ENCODE measurements around the gene LRRC2.

Gene LRRC2

DNA sequence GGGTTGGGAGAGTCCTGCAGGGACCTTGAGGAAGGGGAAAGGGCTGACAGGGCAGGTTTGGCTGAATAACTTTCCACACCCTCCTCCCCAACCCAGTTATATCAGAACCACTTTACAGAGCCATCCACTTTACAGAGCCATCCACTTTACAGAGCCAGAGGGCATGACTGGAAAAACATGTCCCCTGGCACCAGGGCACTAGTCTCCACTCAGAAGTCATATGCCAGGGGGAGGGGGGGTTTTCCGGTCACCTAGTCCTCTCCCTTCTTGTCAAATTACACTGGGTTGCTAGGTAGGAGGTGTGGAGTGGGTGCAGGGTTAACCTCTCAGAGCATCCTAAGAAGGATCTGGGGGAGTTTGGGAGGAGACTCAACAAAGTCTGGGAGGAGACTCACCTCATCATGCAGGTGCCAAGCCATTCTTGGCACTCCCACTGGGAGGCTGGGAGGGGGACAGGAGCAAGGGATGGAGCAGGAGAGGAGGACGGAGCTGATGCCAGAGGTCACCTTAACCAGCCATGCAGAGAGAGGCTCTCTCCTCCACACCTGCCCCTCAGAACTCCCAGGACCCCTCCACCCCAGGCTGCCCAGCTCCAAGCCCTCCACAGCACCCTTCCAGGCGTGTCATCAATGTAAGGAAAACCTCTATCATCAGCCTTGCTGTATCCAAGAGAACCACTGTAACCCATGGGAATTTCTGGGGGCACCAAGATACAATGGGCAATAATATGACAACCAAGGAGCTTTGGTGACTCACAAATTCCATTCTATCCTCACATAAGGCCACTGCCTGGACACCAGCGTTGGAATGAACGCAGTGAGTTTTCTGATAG is 1.7 kb downstream of the LRRC2 start:
- H4K20me1 ChIP-seq: no peaks in the 10 kb centered on the region
- no peak overlapping the region for H3K4me3 ChIP-seq
- no peak overlapping the region for H3K9ac ChIP-seq
- peaks cover 0 to 15% (median 5%) of the 10 kb centered on the region in 11 experiments; a peak in 8 of 22 replicates for H3K9me3 ChIP-seq (replicated peaks in 1 of 11)
- H3K4me2 ChIP-seq: peak overlapping the region in 9 of 11 experiments; percentile 22 to 98 (median 95); a peak in 11 of 22 replicates
- peaks cover 9 to 31% (median 22%) of the 10 kb centered on the region in 10 experiments for H3K4me1 ChIP-seq
- H3K27me3 ChIP-seq: peaks cover 0 to 9% (median 0%) of the 10 kb centered on the region in 11 experiments; a peak in 2 of 22 replicates
- H3K36me3 ChIP-seq: no peaks in the 10 kb centered on the region
- no peak for TF ChIP-seq Cebpa-rat (IDR thresholded peaks at IDR 0.05)
- H3K27ac ChIP-seq: no peak overlapping the region

DNA sequence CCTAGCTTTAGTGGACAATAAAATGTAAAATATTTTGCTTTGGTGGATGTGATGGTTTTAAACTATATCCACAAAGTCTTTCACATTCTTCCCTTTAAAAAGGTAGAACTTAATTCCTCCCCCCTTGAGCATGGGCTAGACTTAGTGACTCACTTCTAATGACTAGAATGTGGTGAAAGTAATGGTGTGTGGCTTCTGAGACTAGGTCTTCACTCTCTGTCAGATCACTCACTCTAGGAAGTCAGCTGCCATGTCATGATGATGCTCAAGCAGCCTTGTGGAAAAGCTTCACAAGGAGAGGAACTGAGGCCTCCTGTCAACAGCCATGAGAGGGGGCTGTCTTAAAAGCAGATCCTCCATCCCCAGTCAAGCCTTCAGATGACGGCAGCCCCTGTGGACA is 4.2 kb downstream of the LRRC2 start:
- H3K27ac ChIP-seq: no peak overlapping the region
- H3K4me2 ChIP-seq: no peak overlapping the region
- H4K20me1 ChIP-seq: no peaks in the 10 kb centered on the region
- H3K36me3 ChIP-seq: no peaks in the 10 kb centered on the region
- peaks cover 0 to 9% (median 0%) of the 10 kb centered on the region in 11 experiments; a peak in 2 of 22 replicates for H3K27me3 ChIP-seq
- H3K9ac ChIP-seq: no peak overlapping the region
- peaks cover 0 to 12% (median 5%) of the 10 kb centered on the region in 11 experiments; a peak in 6 of 22 replicates for H3K9me3 ChIP-seq (replicated peaks in 1 of 11)
- no peak for TF ChIP-seq Cebpa-rat (IDR thresholded peaks at IDR 0.05)
- peaks cover 17 to 49% (median 39%) of the 10 kb centered on the region in 10 experiments for H3K4me1 ChIP-seq
- H3K4me3 ChIP-seq: no peak overlapping the region

DNA sequence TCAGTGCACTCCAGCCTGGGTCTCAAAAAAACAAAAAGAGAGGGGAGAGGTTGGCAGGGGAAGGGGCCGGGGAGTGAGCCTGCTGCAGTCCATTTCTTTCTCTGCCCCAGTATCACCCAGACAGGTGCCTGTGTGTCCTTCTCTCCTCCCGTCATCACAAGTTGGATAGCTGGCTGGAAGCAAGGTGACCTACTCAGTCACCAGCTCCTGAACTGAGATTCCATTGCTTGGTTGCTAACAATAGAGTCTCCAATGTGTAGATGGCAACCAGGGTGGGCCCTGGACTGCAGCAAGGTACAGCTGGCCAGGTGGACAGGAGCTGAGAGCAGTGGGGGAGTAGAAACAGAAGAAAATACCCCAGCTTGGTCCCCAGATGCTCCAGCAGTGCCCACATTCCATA is 4.6 kb downstream of the LRRC2 start:
- Histone ChIP-seq H3K4me1 (peaks cover 15 to 47% (median 37%) of the 10 kb centered on the region in 10 experiments), H3K4me2 (no peak overlapping the region), H3K9ac (no peak overlapping the region), H3K27ac (no peak overlapping the region), H3K36me3 (no peaks in the 10 kb centered on the region), H3K4me3 (no peak overlapping the region), H4K20me1 (no peaks in the 10 kb centered on the region), H3K9me3 (replicated peaks in 1 of 11) (peaks cover 0 to 13% (median 5%) of the 10 kb centered on the region in 11 experiments; a peak in 8 of 22 replicates), H3K27me3 (peaks cover 0 to 9% (median 0%) of the 10 kb centered on the region in 11 experiments; a peak in 2 of 22 replicates)
- no peak for TF ChIP-seq Cebpa-rat (IDR thresholded peaks at IDR 0.05)

DNA sequence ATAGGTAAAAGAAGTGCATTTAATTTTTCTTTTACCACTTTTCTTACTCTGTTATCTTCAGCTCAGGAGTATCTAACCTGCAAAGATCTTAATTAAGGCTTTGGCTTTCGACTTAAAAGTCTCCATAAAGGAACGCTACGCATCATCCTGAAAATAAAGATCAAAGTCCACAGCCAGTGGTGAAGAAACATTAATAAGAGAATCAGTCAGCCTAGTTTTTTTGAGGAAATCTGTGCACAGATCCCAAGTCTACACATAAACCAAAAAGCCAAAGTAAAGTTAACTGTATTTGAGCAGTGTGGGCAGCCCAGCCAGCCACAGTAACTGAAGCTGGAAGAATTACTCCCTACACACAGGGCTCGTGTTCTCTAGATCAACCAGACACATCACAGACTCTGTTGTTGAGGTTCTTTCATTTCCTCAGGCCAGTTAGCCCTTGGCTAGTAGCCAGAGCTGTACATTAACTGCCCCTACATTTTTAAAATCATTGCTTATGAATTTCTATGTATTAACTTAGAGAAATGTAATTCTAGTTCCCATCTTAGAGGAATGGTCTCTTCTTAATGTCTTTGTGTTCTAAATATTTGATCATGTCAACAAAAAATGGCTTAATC is 6.9 kb downstream of the LRRC2 start:
- H3K27ac ChIP-seq: peak overlapping the region in 5 of 11 experiments; percentile 70 to 82 (median 80); a peak in 7 of 22 replicates
- peaks cover 11 to 30% (median 20%) of the 10 kb centered on the region in 10 experiments for H3K4me1 ChIP-seq
- H4K20me1 ChIP-seq: no peaks in the 10 kb centered on the region
- no peaks in the 10 kb centered on the region for H3K27me3 ChIP-seq
- TF ChIP-seq Cebpa-rat (IDR thresholded peaks at IDR 0.05): no peak
- H3K9me3 ChIP-seq (replicated peaks in 1 of 11): peaks cover 0 to 22% (median 15%) of the 10 kb centered on the region in 11 experiments; a peak in 14 of 22 replicates
- peak overlapping the region in 9 of 11 experiments; percentile 65 to 83 (median 78); a peak in 13 of 22 replicates for H3K9ac ChIP-seq
- peak overlapping the region; percentile 45 to 72 (median 60); a peak in 16 of 20 replicates for H3K4me3 ChIP-seq
- H3K4me2 ChIP-seq: peak overlapping the region; percentile 70 to 83 (median 78)
- no peaks in the 10 kb centered on the region for H3K36me3 ChIP-seq

DNA sequence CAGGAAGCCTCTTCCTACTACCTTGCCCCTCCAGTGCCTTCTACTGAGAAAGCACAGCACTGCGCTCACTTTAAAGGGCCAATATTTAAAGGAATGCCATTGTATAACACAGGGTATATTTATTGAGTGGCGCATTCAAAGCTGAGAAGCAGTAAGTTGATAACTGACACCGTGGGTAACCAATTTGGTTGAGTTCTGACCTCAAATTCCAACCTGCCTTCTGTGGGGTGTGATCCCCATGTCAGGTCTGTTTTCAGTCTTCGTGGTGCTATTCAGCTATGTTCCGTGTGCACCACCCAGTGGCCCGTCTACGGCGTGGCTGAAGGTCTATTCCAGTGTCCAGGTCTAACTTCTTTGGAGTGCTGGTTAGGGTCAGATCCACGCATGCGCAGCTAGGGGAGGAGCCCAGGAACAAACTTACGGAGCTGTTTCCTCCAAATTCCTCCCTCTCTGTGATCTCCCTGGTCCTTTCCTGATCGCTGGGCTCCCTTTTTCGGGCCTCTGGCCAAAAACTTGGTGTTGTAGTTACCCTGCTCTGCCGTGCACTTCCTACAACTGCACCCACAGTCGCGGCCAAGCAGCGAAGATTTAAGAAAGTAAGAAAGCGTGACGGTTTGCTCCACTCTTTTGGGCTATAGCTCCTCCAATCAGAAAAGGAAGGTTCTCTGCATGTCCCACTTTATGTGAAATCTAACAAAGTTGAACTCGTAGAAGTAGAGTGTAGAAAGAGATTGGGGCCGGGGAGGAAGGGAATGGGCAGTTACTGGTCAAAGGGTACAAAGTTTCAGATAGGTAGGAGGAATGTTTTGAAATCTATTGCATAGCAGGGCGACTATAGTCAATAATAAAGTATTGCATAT is 7.7 kb downstream of the LRRC2 start:
- Histone ChIP-seq H3K9ac (peak overlapping the region; percentile 65 to 83 (median 79); a peak in 21 of 22 replicates), H3K27ac (peak overlapping the region; percentile 24 to 82 (median 73); a peak in 21 of 22 replicates)
- no peak for TF ChIP-seq Cebpa-rat (IDR thresholded peaks at IDR 0.05)

DNA sequence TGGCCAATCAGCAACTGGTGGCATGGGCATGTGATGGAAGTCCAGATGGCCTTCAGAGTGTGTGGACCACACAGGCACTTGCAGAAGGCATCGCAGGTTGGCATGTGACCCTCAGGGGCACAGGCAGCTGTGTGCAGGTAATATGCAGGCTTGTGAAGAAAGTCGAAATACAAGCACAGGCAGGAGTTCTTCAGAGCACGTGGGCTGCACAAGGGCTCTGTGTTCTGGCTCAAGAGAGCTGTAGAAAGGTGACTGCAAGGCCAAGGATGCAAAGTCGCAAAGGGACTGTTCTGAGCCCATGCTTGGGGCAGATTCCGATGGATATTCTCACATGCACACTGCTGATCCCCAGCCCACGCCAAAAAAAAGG is 8.3 kb downstream of the LRRC2 start:
- Histone ChIP-seq H3K4me1 (peaks cover 11 to 28% (median 20%) of the 10 kb centered on the region in 10 experiments), H3K4me2 (peak overlapping the region; percentile 70 to 83 (median 78); a peak in 19 of 22 replicates), H3K9ac (peak overlapping the region in 5 of 11 experiments; percentile 74 to 83 (median 80); a peak in 5 of 22 replicates), H3K4me3 (no peak overlapping the region), H4K20me1 (no peaks in the 10 kb centered on the region), H3K27me3 (no peaks in the 10 kb centered on the region), H3K27ac (peak overlapping the region in 6 of 11 experiments; percentile 70 to 82 (median 80); a peak in 11 of 22 replicates), H3K36me3 (no peaks in the 10 kb centered on the region), H3K9me3 (replicated peaks in 1 of 11) (peaks cover 0 to 29% (median 16%) of the 10 kb centered on the region in 11 experiments; a peak in 14 of 22 replicates)
- TF ChIP-seq Cebpa-rat (IDR thresholded peaks at IDR 0.05): no peak

More for the DNA sequence above, 7.7 kb downstream of the LRRC2 start:
- Histone ChIP-seq H3K9me3 (replicated peaks in 1 of 11) (peaks cover 0 to 30% (median 16%) of the 10 kb centered on the region in 11 experiments; a peak in 14 of 22 replicates), H3K27me3 (no peaks in the 10 kb centered on the region), H3K4me3 (peak overlapping the region; percentile 45 to 72 (median 60)), H3K4me2 (peak overlapping the region; percentile 70 to 83 (median 78)), H3K4me1 (peaks cover 11 to 28% (median 20%) of the 10 kb centered on the region in 10 experiments), H3K36me3 (no peaks in the 10 kb centered on the region), H4K20me1 (no peaks in the 10 kb centered on the region)

DNA sequence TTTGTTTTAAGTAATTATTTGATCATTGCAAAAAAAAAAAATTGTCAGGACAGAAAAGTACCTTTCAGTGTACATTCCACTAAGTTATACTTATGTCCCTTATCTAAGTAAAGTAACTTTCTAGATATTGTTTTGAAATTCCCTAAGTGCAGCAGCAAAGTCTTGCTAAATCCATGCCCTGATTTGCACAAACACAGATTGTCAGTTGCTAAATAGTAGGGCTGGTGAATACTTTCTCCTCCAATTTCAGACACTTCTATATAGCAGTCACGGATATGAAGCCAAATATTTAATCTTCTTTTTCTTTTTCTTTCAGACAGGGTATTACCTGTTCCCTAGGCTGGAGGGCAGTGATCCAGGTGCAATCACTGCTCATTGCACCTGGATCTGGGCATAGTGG is 12.9 kb downstream of the LRRC2 start:
- Histone ChIP-seq H3K4me3 (no peak overlapping the region), H4K20me1 (no peaks in the 10 kb centered on the region), H3K9ac (no peak overlapping the region), H3K9me3 (replicated peaks in 1 of 11) (peaks cover 0 to 39% (median 26%) of the 10 kb centered on the region in 11 experiments; a peak in 17 of 22 replicates), H3K4me1 (peaks cover 0 to 55% (median 29%) of the 10 kb centered on the region in 10 experiments; a peak in 16 of 20 replicates), H3K36me3 (peaks cover 0 to 13% (median 6%) of the 10 kb centered on the region in 11 experiments; a peak in 5 of 22 replicates), H3K4me2 (no peak overlapping the region), H3K27ac (peak overlapping the region in 2 of 11 experiments; percentile 7 to 31; a peak in 1 of 22 replicates), H3K27me3 (no peaks in the 10 kb centered on the region)
- TF ChIP-seq Cebpa-rat (IDR thresholded peaks at IDR 0.05): no peak

DNA sequence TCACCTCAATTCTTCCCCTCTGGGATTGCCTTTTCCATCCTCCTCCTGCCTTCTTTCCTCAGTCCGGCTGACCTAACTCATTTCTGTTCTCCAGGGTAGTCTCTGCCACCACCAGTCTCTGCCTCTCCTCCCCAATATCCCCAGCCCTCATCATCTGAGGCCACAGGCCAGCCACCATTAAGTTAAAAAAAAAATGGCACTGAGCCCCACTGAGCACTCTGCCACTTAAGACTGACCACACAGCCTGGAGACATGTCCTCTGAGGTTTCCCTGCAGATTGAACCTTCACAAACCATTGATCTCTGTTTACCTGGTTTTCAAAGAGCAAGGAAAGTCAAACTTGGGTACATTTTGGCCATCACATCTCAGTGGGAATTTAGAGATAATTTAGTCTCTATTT is 13.6 kb downstream of the LRRC2 start:
- peak overlapping the region in 3 of 11 experiments; percentile 41 to 100 (median 53); a peak in 5 of 22 replicates for H3K27ac ChIP-seq
- H3K4me3 ChIP-seq: no peak overlapping the region
- no peaks in the 10 kb centered on the region for H4K20me1 ChIP-seq
- peaks cover 0 to 39% (median 26%) of the 10 kb centered on the region in 11 experiments; a peak in 17 of 22 replicates for H3K9me3 ChIP-seq (replicated peaks in 1 of 11)
- H3K9ac ChIP-seq: no peak overlapping the region
- H3K4me2 ChIP-seq: peak overlapping the region in 5 of 11 experiments; percentile 3 to 39 (median 25); a peak in 6 of 22 replicates
- H3K36me3 ChIP-seq: peaks cover 0 to 13% (median 6%) of the 10 kb centered on the region in 11 experiments; a peak in 5 of 22 replicates
- TF ChIP-seq Cebpa-rat (IDR thresholded peaks at IDR 0.05): no peak
- peaks cover 0 to 53% (median 27%) of the 10 kb centered on the region in 10 experiments; a peak in 16 of 20 replicates for H3K4me1 ChIP-seq
- H3K27me3 ChIP-seq: no peaks in the 10 kb centered on the region
